ENCODE results near the gene PAN2. TPM values are rescaled to one million over a fixed set of nuclear protein-coding genes. Genes with fewer than 3 reads are reported as not detected.

Gene PAN2
- total RNA-seq, 1 experiment from 2014 or later = 15.3 TPM

DNA sequence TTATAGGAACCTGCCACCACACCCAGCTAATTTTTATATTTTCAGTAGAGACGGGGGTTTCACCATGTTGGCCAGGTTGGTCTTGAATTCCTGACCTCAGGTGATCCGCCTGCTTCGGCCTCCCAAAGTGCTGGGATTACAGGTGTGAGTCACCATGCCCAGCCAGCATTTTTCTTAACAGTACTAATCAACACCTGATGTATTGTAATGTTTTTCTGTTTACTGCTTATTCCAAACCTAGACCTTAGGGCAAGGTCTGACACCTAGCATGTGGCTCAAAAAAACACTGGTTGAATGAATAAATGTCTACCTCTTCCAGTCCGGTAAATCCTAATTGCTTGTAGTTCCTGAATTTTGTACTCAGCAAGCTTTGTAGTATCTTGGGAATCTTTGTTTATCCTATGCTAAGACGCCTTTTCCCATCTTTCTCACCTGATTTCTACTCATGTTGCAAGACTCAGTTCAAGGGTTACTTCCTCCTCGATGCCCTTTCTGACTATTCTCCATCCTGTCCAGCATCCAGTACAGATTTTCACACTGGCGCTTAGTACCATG, 2.8 kb downstream of the PAN2 start:
- no peaks in the 10 kb centered on the region for H3K27me3 ChIP-seq (ENCODE audit: low read length)
- no peak overlapping the region for H3K27ac ChIP-seq (ENCODE audit: low read length)
- intact Hi-C loops (cut with micrococcal nuclease) = no loop called here
- no TSS peak for BruUV-seq (replicated peaks)
- no peaks in the 10 kb centered on the region for H4K20me1 ChIP-seq (ENCODE audit: low read length)
- no peak overlapping the region for H3K9ac ChIP-seq (ENCODE audit: low read length)
- H3K4me1 ChIP-seq (ENCODE audit: insufficient read depth, low read length) = peaks cover 28% of the 10 kb centered on the region
- TF ChIP-seq EZH2phosphoT487 (IDR thresholded peaks at IDR 0.05; ENCODE audit: borderline replicate concordance, low read length) (no peak), EZH2 (IDR thresholded peaks at IDR 0.05; ENCODE audit: low read length, unreplicated experiment) (no peak)
- TF ChIP-seq, protein P1, sequence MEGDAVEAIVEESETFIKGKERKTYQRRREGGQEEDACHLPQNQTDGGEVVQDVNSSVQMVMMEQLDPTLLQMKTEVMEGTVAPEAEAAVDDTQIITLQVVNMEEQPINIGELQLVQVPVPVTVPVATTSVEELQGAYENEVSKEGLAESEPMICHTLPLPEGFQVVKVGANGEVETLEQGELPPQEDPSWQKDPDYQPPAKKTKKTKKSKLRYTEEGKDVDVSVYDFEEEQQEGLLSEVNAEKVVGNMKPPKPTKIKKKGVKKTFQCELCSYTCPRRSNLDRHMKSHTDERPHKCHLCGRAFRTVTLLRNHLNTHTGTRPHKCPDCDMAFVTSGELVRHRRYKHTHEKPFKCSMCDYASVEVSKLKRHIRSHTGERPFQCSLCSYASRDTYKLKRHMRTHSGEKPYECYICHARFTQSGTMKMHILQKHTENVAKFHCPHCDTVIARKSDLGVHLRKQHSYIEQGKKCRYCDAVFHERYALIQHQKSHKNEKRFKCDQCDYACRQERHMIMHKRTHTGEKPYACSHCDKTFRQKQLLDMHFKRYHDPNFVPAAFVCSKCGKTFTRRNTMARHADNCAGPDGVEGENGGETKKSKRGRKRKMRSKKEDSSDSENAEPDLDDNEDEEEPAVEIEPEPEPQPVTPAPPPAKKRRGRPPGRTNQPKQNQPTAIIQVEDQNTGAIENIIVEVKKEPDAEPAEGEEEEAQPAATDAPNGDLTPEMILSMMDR (conservative IDR thresholded peaks at IDR 0.05; ENCODE audit: low read depth, low read length) = no peak
- H3K9me3 ChIP-seq (ENCODE audit: low read length) = no peaks in the 10 kb centered on the region
- no peak overlapping the region for H3K4me3 ChIP-seq (ENCODE audit: low read length)
- H2AFZ ChIP-seq (ENCODE audit: low read length) = no peak overlapping the region
- H3K36me3 ChIP-seq (ENCODE audit: low read depth, low read length) = no peaks in the 10 kb centered on the region
- no peaks in the 10 kb centered on the region for H3K79me2 ChIP-seq (ENCODE audit: low read length)
- ChIA-PET POLR2A (ENCODE audit: unreplicated experiment) (no interaction called here), CTCF (no interaction called here)
- H3K4me2 ChIP-seq (ENCODE audit: low read length) = no peak overlapping the region
- ATAC-seq (no peak), DNase-seq (no peak)
- no peaks in the 10 kb centered on the region for H3K9me2 ChIP-seq (replicated peaks; ENCODE audit: low read length)
- H3F3A ChIP-seq (ENCODE audit: low read length, unreplicated experiment) = no peaks in the 10 kb centered on the region

DNA sequence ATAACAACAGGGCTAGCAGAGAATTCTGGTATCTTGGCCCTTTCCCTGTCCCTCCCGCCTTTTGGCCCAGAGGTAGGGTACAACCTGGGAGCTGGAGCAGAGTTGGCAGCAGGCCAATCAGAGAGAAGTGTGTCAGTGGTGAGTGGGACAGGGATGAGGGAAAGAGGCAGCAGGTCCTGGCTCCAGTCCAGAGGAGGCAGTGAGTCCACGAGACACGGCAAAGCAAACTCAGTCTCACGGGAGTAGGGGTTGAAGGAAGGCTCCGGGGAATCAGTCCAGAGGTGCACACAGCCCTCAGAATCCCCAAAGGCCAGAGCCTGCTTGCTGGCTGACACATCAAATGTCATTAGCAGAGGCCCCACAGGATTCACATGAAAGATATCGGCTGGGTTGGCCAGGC, 7.3 kb downstream of the PAN2 start:
- POLR2A ChIA-PET (ENCODE audit: unreplicated experiment) = no interaction called here
- ATAC-seq = no peak
- Histone ChIP-seq H3K36me3 (ENCODE audit: low read depth, low read length) (0 out of 2 replicates have a peak, but pooled peaks cover 2% of the 10 kb centered on the region), H3F3A (ENCODE audit: low read length, unreplicated experiment) (no peaks in the 10 kb centered on the region), H3K4me3 (ENCODE audit: low read length) (no peak overlapping the region), H2AFZ (ENCODE audit: low read length) (no peak overlapping the region), H3K4me2 (ENCODE audit: low read length) (no peak overlapping the region), H4K20me1 (ENCODE audit: low read length) (no peaks in the 10 kb centered on the region), H3K27ac (ENCODE audit: low read length) (no peak overlapping the region), H3K27me3 (ENCODE audit: low read length) (no peaks in the 10 kb centered on the region), H3K9me3 (ENCODE audit: low read length) (no peaks in the 10 kb centered on the region), H3K79me2 (ENCODE audit: low read length) (no peaks in the 10 kb centered on the region), H3K9me2 (replicated peaks; ENCODE audit: low read length) (no peaks in the 10 kb centered on the region), H3K9ac (ENCODE audit: low read length) (no peak overlapping the region), H3K4me1 (ENCODE audit: insufficient read depth, low read length) (peaks cover 10% of the 10 kb centered on the region; the same call in 1 of the 2 replicates)
- peak; percentile 42 for DNase-seq
- CTCF ChIA-PET = no interaction called here
- BruUV-seq (replicated peaks) = TSS peak; percentile 13
- intact Hi-C loops (cut with micrococcal nuclease) = no loop called here
- TF ChIP-seq, protein P1 (conservative IDR thresholded peaks at IDR 0.05; ENCODE audit: low read depth, low read length) = no peak
- TF ChIP-seq EZH2phosphoT487 (IDR thresholded peaks at IDR 0.05; ENCODE audit: borderline replicate concordance, low read length) (no peak), EZH2 (IDR thresholded peaks at IDR 0.05; ENCODE audit: low read length, unreplicated experiment) (no peak)

DNA sequence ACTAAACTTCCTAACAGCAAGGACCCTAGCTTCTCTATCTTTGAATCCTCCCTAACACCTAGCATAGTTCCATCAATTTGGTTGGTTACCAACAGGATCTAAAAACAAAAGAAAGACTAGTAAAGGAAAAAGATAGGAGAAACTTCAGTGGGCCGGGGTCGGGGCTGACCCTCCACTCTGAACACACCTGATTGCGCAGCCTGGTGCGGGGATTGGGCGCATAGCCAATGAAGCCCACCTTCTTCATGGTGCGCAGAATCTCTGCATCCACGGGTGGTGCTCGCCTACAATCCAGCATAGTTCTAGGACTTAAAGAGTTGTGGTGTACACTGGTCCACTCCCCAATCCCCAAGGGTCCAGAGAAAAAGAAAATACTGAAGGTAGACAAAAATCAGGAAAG, 7.7 kb downstream of the PAN2 start:
- Histone ChIP-seq H3K9me2 (replicated peaks; ENCODE audit: low read length) (no peaks in the 10 kb centered on the region), H3K79me2 (ENCODE audit: low read length) (no peaks in the 10 kb centered on the region), H3F3A (ENCODE audit: low read length, unreplicated experiment) (no peaks in the 10 kb centered on the region), H3K27me3 (ENCODE audit: low read length) (no peaks in the 10 kb centered on the region), H3K4me3 (ENCODE audit: low read length) (no peak overlapping the region), H3K36me3 (ENCODE audit: low read depth, low read length) (0 out of 2 replicates have a peak, but pooled peaks cover 2% of the 10 kb centered on the region), H3K9ac (ENCODE audit: low read length) (no peak overlapping the region), H2AFZ (ENCODE audit: low read length) (no peak overlapping the region), H3K9me3 (ENCODE audit: low read length) (no peaks in the 10 kb centered on the region), H4K20me1 (ENCODE audit: low read length) (no peaks in the 10 kb centered on the region), H3K4me2 (ENCODE audit: low read length) (no peak overlapping the region), H3K27ac (ENCODE audit: low read length) (no peak overlapping the region), H3K4me1 (ENCODE audit: insufficient read depth, low read length) (peaks cover 10% of the 10 kb centered on the region; the same call in 1 of the 2 replicates)
- CTCF ChIA-PET = no interaction called here
- ATAC-seq (no peak), DNase-seq (no peak)
- TF ChIP-seq EZH2phosphoT487 (IDR thresholded peaks at IDR 0.05; ENCODE audit: borderline replicate concordance, low read length) = no peak
- TF ChIP-seq EZH2 (IDR thresholded peaks at IDR 0.05; ENCODE audit: low read length, unreplicated experiment) = no peak
- TF ChIP-seq, protein P1 (conservative IDR thresholded peaks at IDR 0.05; ENCODE audit: low read depth, low read length) = no peak
- no TSS peak for BruUV-seq (replicated peaks)
- POLR2A ChIA-PET (ENCODE audit: unreplicated experiment) = no interaction called here
- intact Hi-C loops (cut with micrococcal nuclease) = no loop called here

Data from PC-3 (cell line).